Natural killer cell (primary cell): ENCODE results near the gene POLR3H. TPM values are rescaled to one million over a fixed set of nuclear protein-coding genes. Genes with fewer than 3 reads are reported as not detected.

Experiments
- ATAC-seq, 3 donors: fragments of 150-1000 bp in 2 of 3; fragments of 200-7000 bp in 1 of 3; cut with Tn5 transposase; 1 replicate in 1 of 3; 2 replicates in 2 of 3; pipeline ENCODE4 v1.10.0; 2021; ENCODE audit warnings: mild to moderate bottlenecking in 2 of 3, moderate library complexity in 2 of 3
- DNase-seq, 2 donors: peaks; one replicate each; pipeline versions ENCODE4 v3.0.0 to v3.0.0-alpha.2; 2013 to 2021; ENCODE audit warnings: mixed read lengths in 1 of 2
- H3K27ac ChIP-seq: one replicate; pipeline ENCODE4 v1.5.1; 2013; ENCODE audit warnings: mild to moderate bottlenecking, low read length
- H3K27me3 ChIP-seq: one replicate; pipeline ENCODE4 v1.6.1; 2013; ENCODE audit warnings: low read length; ENCODE audit not compliant: control insufficient read depth, insufficient read depth
- H3K36me3 ChIP-seq: one replicate; pipeline ENCODE4 v1.6.1; 2013; ENCODE audit warnings: low read length; ENCODE audit not compliant: control insufficient read depth, insufficient read depth
- H3K4me1 ChIP-seq: one replicate; pipeline ENCODE4 v1.6.1; 2013; ENCODE audit warnings: low read length; ENCODE audit not compliant: control insufficient read depth, insufficient read depth
- H3K4me3 ChIP-seq: one replicate; pipeline ENCODE4 v1.5.1; 2013; ENCODE audit warnings: low read length
- H3K9me3 ChIP-seq: one replicate; pipeline ENCODE4 v1.6.1; 2013; ENCODE audit warnings: low read length; ENCODE audit not compliant: control insufficient read depth, insufficient read depth
- H3K27ac Mint-ChIP-seq, 2 donors: one replicate each; pipeline ENCODE4 v1.8.0; 2022; ENCODE audit warnings: mild to moderate bottlenecking in 2 of 2, mixed read lengths in 2 of 2, moderate library complexity in 1 of 2
- H3K27me3 Mint-ChIP-seq, 2 donors: one replicate each; pipeline ENCODE4 v1.8.0; 2022; ENCODE audit warnings: low read depth in 2 of 2, mixed read lengths in 2 of 2
- H3K36me3 Mint-ChIP-seq: one replicate; pipeline ENCODE4 v1.8.0; 2022; ENCODE audit warnings: mixed read lengths
- H3K4me1 Mint-ChIP-seq, 2 donors: one replicate each; pipeline ENCODE4 v1.8.0; 2022; ENCODE audit warnings: mixed read lengths in 2 of 2
- H3K4me3 Mint-ChIP-seq: one replicate; pipeline ENCODE4 v1.8.0; 2022; ENCODE audit warnings: mild to moderate bottlenecking, moderate library complexity, mixed read lengths
- H3K9me3 Mint-ChIP-seq, 2 donors: one replicate each; pipeline ENCODE4 v1.8.0; 2022; ENCODE audit warnings: mixed read lengths in 2 of 2
- WGBS: methylation state at CpG from one replicate; pipeline ENCODE4 v1.1.7; 2013; ENCODE audit warnings: missing lambda C conversion rate; ENCODE audit not compliant: insufficient coverage; 5-methylcytosine and 5-hydroxymethylcytosine counted together
- intact Hi-C: fragments of 100-400 bp; cut with micrococcal nuclease; formaldehyde crosslinking; loops from one replicate; pipeline ENCODE4 v1.14.2; 2022
- total RNA-seq, 4 donors: library from RNA; stranded (reverse); fragments of 120-200 nt in 1 of 4; gene quantifications; one replicate each; pipeline versions ENCODE4 v1.2.3 to v1.2.4, GENCODE V29; 2013 to 2022
- TF ChIP-seq, protein P1 (sequence below): fragments of 200-600 bp; IDR thresholded peaks from one replicate; pipeline ENCODE4 v1.8.0; 2022; ENCODE audit warnings: antibody characterized with exemption

The POLR3H gene
- total RNA-seq, 3 donors from 2014 or later (not counting 1 experiment from before 2014, with no cell fraction given) = 13.1 to 18.8 (median 16.2) TPM

- H3K27ac ChIP-seq = no peak overlapping the region
- no peaks in the 10 kb centered on the region for H3K36me3 Mint-ChIP-seq
- peak overlapping the region in 1 of 2 donors; percentile 47 for H3K27ac Mint-ChIP-seq
- no peak overlapping the region for H3K4me3 Mint-ChIP-seq
- TF ChIP-seq, protein P1, sequence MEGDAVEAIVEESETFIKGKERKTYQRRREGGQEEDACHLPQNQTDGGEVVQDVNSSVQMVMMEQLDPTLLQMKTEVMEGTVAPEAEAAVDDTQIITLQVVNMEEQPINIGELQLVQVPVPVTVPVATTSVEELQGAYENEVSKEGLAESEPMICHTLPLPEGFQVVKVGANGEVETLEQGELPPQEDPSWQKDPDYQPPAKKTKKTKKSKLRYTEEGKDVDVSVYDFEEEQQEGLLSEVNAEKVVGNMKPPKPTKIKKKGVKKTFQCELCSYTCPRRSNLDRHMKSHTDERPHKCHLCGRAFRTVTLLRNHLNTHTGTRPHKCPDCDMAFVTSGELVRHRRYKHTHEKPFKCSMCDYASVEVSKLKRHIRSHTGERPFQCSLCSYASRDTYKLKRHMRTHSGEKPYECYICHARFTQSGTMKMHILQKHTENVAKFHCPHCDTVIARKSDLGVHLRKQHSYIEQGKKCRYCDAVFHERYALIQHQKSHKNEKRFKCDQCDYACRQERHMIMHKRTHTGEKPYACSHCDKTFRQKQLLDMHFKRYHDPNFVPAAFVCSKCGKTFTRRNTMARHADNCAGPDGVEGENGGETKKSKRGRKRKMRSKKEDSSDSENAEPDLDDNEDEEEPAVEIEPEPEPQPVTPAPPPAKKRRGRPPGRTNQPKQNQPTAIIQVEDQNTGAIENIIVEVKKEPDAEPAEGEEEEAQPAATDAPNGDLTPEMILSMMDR = no peak
- H3K4me1 ChIP-seq = peaks cover 11% of the 10 kb centered on the region
- H3K36me3 ChIP-seq = peaks cover 66% of the 10 kb centered on the region
- peaks cover 0 to 17% of the 10 kb centered on the region in 2 donors for H3K4me1 Mint-ChIP-seq
- H3K27me3 Mint-ChIP-seq = no peaks in the 10 kb centered on the region
- H3K4me3 ChIP-seq = no peak overlapping the region
- intact Hi-C loops = loop anchor here (1.0 kb wide), 1 partner anchor 122 kb away; no protein-coding TSS in a partner anchor
- no peaks in the 10 kb centered on the region for H3K9me3 ChIP-seq
- no peak for DNase-seq
- H3K9me3 Mint-ChIP-seq = no peaks in the 10 kb centered on the region
- 94% methylated on average over 13 of the region's 13 CpGs for WGBS
- ATAC-seq = no peak
- H3K27me3 ChIP-seq = no peaks in the 10 kb centered on the region
Observed at GRCh38 chr22:41525450-41526225, 18.6 kb downstream of the POLR3H start.

- Histone ChIP-seq H3K27me3 (no peaks in the 10 kb centered on the region), H3K36me3 (peaks cover 59% of the 10 kb centered on the region), H3K4me3 (no peak overlapping the region), H3K27ac (peak overlapping the region; percentile 38), H3K9me3 (no peaks in the 10 kb centered on the region), H3K4me1 (peaks cover 11% of the 10 kb centered on the region)
- H3K4me1 Mint-ChIP-seq = peaks cover 0 to 17% of the 10 kb centered on the region in 2 donors
- no peaks in the 10 kb centered on the region for H3K36me3 Mint-ChIP-seq
- DNase-seq (peak in 1 of 2 donors; percentile 84), ATAC-seq (peak; percentile 38 to 66 (median 64))
- no peak overlapping the region for H3K4me3 Mint-ChIP-seq
- intact Hi-C loops = no loop called here
- 44% methylated on average over 16 of the region's 17 CpGs for WGBS
- H3K9me3 Mint-ChIP-seq = no peaks in the 10 kb centered on the region
- H3K27me3 Mint-ChIP-seq = no peaks in the 10 kb centered on the region
- TF ChIP-seq, protein P1 = no peak
- peak overlapping the region; percentile 33 to 50 for H3K27ac Mint-ChIP-seq
Observed at GRCh38 chr22:41524809-41525449, 19.3 kb downstream of the POLR3H start.

DNA sequence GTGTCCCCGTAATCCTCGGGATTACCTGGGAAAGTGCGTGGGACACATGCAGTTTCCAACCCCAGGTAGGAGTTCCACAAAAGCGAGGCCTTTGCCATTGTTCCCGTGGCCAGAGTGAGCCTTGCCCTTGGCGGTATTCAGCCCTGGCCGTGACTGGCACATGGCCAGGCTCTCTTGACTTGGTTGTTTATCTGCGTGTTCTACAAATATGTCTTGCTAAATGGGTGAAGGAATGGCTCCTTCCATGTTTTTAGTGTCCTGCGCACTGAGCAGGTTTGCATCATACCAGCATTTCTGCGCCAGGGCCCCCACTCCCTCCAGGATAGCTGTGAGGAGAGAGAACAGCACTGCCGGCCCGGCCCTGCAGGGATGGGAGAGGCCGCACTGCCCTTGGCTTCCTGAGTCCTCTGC is 20.0 kb downstream of the POLR3H start:
- Histone ChIP-seq H3K4me3 (no peak overlapping the region), H3K27ac (peak overlapping the region; percentile 38), H3K36me3 (peaks cover 55% of the 10 kb centered on the region), H3K27me3 (no peaks in the 10 kb centered on the region), H3K9me3 (no peaks in the 10 kb centered on the region), H3K4me1 (peaks cover 11% of the 10 kb centered on the region)
- ATAC-seq (no peak), DNase-seq (no peak)
- TF ChIP-seq, protein P1 = no peak
- Mint-ChIP-seq H3K27me3 (no peaks in the 10 kb centered on the region), H3K9me3 (no peaks in the 10 kb centered on the region), H3K4me3 (no peak overlapping the region), H3K4me1 (peaks cover 0 to 17% of the 10 kb centered on the region in 2 donors), H3K27ac (peak overlapping the region; percentile 33 to 50), H3K36me3 (no peaks in the 10 kb centered on the region)
- intact Hi-C loops = no loop called here
- WGBS = 91% methylated on average over 13 of the region's 13 CpGs
